Liver (tissue), 3 donors: ENCODE results near the gene ATP6V0E1.

Experiments
- GABPA ChIP-seq, 2 donors: IDR thresholded peaks in 1 of 2; conservative IDR thresholded peaks in 1 of 2; 2 replicates each; pipeline ENCODE4 v1.6.1; 2016; ENCODE audit warnings: antibody characterized with exemption in 2 of 2, mild to moderate bottlenecking in 1 of 2, moderate library complexity in 1 of 2
- JUND ChIP-seq, 2 donors: IDR thresholded peaks; 2 replicates each; pipeline ENCODE4 v1.6.1; 2016; ENCODE audit warnings: antibody characterized with exemption in 2 of 2
- RAD21 ChIP-seq, 2 donors: IDR thresholded peaks; 2 replicates each; pipeline ENCODE4 v1.6.1; 2016; ENCODE audit warnings: antibody characterized with exemption in 2 of 2, mild to moderate bottlenecking in 2 of 2
- TAF1 ChIP-seq: conservative IDR thresholded peaks from 2 replicates; pipeline ENCODE4 v1.6.1; 2016; ENCODE audit warnings: antibody characterized with exemption, mild to moderate bottlenecking
- YY1 ChIP-seq: IDR thresholded peaks from 2 replicates; pipeline ENCODE4 v1.6.1; 2016; ENCODE audit warnings: antibody characterized with exemption, mild to moderate bottlenecking
- TF ChIP-seq, protein P1 (sequence below): IDR thresholded peaks from 2 replicates; pipeline ENCODE4 v1.6.1; 2016; ENCODE audit warnings: antibody characterized with exemption
- TF ChIP-seq, protein P2 (sequence below): IDR thresholded peaks from 2 replicates; pipeline ENCODE4 v1.6.1; 2016; ENCODE audit warnings: antibody characterized with exemption
- TF ChIP-seq, protein P3 (sequence below): fragments of 150-350 bp; IDR thresholded peaks from 2 replicates; pipeline ENCODE4 v1.5.1; 2017; ENCODE audit warnings: improper control_type of control experiment, low read depth, low read length; ENCODE audit not compliant: missing input control
- TF ChIP-seq, protein P4 (sequence below): IDR thresholded peaks from 2 replicates; pipeline ENCODE4 v1.6.1; 2016; ENCODE audit warnings: antibody characterized with exemption
- donor health status: healthy.
- donor health status: healthy.

DNA sequence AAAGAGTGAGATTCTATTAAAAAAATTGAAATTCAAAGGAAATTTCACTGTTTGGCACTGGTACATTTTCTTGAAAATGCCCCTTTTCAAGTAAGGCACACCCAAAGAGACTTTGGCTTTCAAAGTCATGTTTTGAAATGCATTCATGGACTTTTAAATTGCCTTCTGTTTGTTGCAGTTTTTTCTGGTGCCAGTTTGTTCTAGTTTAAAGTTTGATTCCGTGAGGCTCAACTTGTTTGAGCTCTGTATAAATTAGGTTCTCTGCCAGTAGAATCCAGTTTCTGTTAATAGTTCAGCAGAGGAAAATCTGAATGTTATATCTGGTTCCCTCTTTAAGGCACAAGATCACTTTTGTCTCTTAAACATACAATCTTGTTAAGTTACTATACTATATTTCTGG lies 16.4 kb downstream of the ATP6V0E1 start:
- TF ChIP-seq, protein P1, sequence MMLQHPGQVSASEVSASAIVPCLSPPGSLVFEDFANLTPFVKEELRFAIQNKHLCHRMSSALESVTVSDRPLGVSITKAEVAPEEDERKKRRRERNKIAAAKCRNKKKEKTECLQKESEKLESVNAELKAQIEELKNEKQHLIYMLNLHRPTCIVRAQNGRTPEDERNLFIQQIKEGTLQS: no peak
- TF ChIP-seq RAD21 (IDR thresholded peaks at IDR 0.05): peak in 1 of 2 donors; percentile 6
- TF ChIP-seq GABPA (IDR thresholded peaks at IDR 0.05 in 1 of 2, conservative IDR thresholded peaks at IDR 0.05 in 1 of 2): no peak
- TF ChIP-seq, protein P2, sequence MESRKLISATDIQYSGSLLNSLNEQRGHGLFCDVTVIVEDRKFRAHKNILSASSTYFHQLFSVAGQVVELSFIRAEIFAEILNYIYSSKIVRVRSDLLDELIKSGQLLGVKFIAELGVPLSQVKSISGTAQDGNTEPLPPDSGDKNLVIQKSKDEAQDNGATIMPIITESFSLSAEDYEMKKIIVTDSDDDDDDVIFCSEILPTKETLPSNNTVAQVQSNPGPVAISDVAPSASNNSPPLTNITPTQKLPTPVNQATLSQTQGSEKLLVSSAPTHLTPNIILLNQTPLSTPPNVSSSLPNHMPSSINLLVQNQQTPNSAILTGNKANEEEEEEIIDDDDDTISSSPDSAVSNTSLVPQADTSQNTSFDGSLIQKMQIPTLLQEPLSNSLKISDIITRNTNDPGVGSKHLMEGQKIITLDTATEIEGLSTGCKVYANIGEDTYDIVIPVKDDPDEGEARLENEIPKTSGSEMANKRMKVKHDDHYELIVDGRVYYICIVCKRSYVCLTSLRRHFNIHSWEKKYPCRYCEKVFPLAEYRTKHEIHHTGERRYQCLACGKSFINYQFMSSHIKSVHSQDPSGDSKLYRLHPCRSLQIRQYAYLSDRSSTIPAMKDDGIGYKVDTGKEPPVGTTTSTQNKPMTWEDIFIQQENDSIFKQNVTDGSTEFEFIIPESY: no peak
- TF ChIP-seq, protein P3, sequence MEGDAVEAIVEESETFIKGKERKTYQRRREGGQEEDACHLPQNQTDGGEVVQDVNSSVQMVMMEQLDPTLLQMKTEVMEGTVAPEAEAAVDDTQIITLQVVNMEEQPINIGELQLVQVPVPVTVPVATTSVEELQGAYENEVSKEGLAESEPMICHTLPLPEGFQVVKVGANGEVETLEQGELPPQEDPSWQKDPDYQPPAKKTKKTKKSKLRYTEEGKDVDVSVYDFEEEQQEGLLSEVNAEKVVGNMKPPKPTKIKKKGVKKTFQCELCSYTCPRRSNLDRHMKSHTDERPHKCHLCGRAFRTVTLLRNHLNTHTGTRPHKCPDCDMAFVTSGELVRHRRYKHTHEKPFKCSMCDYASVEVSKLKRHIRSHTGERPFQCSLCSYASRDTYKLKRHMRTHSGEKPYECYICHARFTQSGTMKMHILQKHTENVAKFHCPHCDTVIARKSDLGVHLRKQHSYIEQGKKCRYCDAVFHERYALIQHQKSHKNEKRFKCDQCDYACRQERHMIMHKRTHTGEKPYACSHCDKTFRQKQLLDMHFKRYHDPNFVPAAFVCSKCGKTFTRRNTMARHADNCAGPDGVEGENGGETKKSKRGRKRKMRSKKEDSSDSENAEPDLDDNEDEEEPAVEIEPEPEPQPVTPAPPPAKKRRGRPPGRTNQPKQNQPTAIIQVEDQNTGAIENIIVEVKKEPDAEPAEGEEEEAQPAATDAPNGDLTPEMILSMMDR: no peak
- TF ChIP-seq TAF1: no peak
- TF ChIP-seq, protein P4, sequence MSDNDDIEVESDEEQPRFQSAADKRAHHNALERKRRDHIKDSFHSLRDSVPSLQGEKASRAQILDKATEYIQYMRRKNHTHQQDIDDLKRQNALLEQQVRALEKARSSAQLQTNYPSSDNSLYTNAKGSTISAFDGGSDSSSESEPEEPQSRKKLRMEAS: no peak
- TF ChIP-seq YY1: peak; percentile 38
- no peak for TF ChIP-seq JUND (IDR thresholded peaks at IDR 0.05)
